Kidney (tissue), 14 donors: ENCODE data around the gene MINDY1. TPM values are rescaled to one million over a fixed set of nuclear protein-coding genes. Genes with fewer than 3 reads are reported as not detected.

Source experiments
- DNase-seq, 5 donors: peaks; one replicate each; pipeline ENCODE4 v3.0.0-alpha.2; 2013 to 2020
- FAIRE-seq: peaks from 2 replicates; lab custom pipeline; 2012; peaks lifted over from hg19 to GRCh38; lab: Jason Lieb, UNC
- H3K27ac ChIP-seq, 2 donors: one replicate each; pipeline ENCODE4 v1.7.0; 2013; ENCODE audit warnings: low read depth in 2 of 2, low read length in 2 of 2, inconsistent platforms in 1 of 2
- H3K27me3 ChIP-seq: one replicate; pipeline ENCODE4 v1.7.1; 2013; ENCODE audit warnings: low read length, inconsistent platforms; ENCODE audit not compliant: control insufficient read depth, insufficient read depth
- H3K36me3 ChIP-seq, 3 donors: one replicate each; pipeline versions ENCODE4 v1.7.0 to v1.7.1; 2013; ENCODE audit warnings: low read length in 3 of 3, control low read depth in 1 of 3, inconsistent platforms in 1 of 3; ENCODE audit not compliant: insufficient read depth in 3 of 3, control insufficient read depth in 2 of 3
- H3K4me1 ChIP-seq, 3 donors: one replicate each; pipeline versions ENCODE4 v1.7.0 to v1.7.1; 2013; ENCODE audit warnings: low read length in 3 of 3, inconsistent platforms in 1 of 3, low read depth in 1 of 3; ENCODE audit not compliant: control insufficient read depth in 2 of 3, insufficient read depth in 2 of 3
- H3K4me3 ChIP-seq, 3 donors: one replicate each; pipeline versions ENCODE4 v1.7.0 to v1.8.1; 2013; ENCODE audit warnings: low read length in 3 of 3, control low read depth in 1 of 3, inconsistent platforms in 1 of 3
- H3K9ac ChIP-seq, 3 donors: one replicate each; pipeline versions ENCODE4 v1.7.0 to v1.7.1; 2013; ENCODE audit warnings: low read length in 3 of 3, control low read depth in 1 of 3, inconsistent platforms in 1 of 3
- H3K9me3 ChIP-seq, 3 donors: one replicate each; pipeline versions ENCODE4 v1.7.0 to v1.7.1; 2013; ENCODE audit warnings: low read length in 3 of 3, control low read depth in 1 of 3, inconsistent platforms in 1 of 3; ENCODE audit not compliant: control insufficient read depth in 2 of 3, insufficient read depth in 1 of 3
- intact Hi-C: fragments of 100-400 bp; cut with DNase I; formaldehyde crosslinking; loops from one replicate; pipeline ENCODE4 v1.11.1; 2022
- polyA plus RNA-seq: library from polyadenylated mRNA; stranded (reverse); fragments of 350-450 nt; fragmentation: Illumina TruSeq; extraction: RNeasy Lipid Tissue Mini Kit (QIAGEN cat#74804); gene quantifications from one replicate; pipeline ENCODE4 v1.2.3, GENCODE V29; 2014; ENCODE audit warnings: low read depth, low replicate concordance; ENCODE audit not compliant: insufficient read depth
- total RNA-seq: library from RNA; stranded (reverse); fragmentation: NEBNext Ultra II Directional; extraction: Animal tissue kit (Norgen Biotek cat#: 25700); gene quantifications from one replicate; pipeline ENCODE4 v1.2.1, GENCODE V29; 2021
- TF ChIP-seq, protein P1 (sequence below): IDR thresholded peaks from 3 replicates; pipeline ENCODE4 v1.5.1; 2012; ENCODE audit warnings: mild to moderate bottlenecking, moderate library complexity, borderline replicate concordance; ENCODE audit not compliant: insufficient read depth; ENCODE audit errors: extremely low read depth
- donor health status: control.
- donor health status: control.
- donor health status: control.
- donor health status: control.
- donor health status: control.
- donor health status: DM: yes; HTN: yes; CAD: no.
- donor health status: Normal renal cell carcinoma (clear cell type).

The MINDY1 gene
- total and polyA plus RNA-seq, 2 donors from 2014 or later = 33.5 to 35.1 TPM

GRCh38 chr1:150973258-150973835 is 33.4 kb downstream of the MINDY1 start:
- Histone ChIP-seq H3K27me3 (no peaks in the 10 kb centered on the region), H3K27ac (peak overlapping the region; percentile 77 to 94), H3K4me1 (peaks cover 4 to 51% (median 44%) of the 10 kb centered on the region in 3 donors), H3K9me3 (no peaks in the 10 kb centered on the region), H3K9ac (peak overlapping the region; percentile 77 to 96 (median 95)), H3K36me3 (peaks cover 0 to 6% (median 5%) of the 10 kb centered on the region in 3 donors), H3K4me3 (peak overlapping the region; percentile 76 to 94 (median 92))
- intact Hi-C loops = no loop called here
- FAIRE-seq = no peak
- DNase-seq = peak in 2 of 5 donors; percentile 25 to 31
- TF ChIP-seq, protein P1, sequence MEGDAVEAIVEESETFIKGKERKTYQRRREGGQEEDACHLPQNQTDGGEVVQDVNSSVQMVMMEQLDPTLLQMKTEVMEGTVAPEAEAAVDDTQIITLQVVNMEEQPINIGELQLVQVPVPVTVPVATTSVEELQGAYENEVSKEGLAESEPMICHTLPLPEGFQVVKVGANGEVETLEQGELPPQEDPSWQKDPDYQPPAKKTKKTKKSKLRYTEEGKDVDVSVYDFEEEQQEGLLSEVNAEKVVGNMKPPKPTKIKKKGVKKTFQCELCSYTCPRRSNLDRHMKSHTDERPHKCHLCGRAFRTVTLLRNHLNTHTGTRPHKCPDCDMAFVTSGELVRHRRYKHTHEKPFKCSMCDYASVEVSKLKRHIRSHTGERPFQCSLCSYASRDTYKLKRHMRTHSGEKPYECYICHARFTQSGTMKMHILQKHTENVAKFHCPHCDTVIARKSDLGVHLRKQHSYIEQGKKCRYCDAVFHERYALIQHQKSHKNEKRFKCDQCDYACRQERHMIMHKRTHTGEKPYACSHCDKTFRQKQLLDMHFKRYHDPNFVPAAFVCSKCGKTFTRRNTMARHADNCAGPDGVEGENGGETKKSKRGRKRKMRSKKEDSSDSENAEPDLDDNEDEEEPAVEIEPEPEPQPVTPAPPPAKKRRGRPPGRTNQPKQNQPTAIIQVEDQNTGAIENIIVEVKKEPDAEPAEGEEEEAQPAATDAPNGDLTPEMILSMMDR = no peak

DNA sequence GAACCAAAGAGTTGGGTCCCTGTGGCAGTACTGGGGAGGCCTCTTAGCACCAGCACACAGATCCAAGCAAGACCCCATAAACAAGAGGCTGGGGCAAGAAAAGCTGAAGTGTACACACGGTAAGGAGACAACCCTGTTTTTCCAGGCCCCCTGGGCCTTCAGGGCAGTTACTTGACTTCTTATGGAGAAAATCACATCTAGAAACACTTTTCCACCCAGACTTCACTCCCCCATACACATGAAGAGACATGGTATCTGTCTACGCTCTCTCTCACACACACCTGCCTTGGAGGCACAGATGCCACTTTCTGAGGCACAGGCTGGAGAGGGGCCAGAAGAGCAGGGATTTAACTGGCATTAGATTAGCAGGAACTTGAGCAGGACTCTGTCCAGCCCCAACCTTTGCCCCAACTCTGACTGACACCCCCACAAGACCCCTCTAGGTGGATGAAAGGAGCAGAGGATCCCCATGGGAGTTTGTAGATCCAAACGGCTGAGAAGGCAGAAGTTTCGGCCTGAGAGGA is 34.2 kb downstream of the MINDY1 start:
- FAIRE-seq (no peak), DNase-seq (no peak)
- intact Hi-C loops = no loop called here
- peak overlapping the region in 2 of 3 donors; percentile 92 to 94 for H3K4me3 ChIP-seq
- no peaks in the 10 kb centered on the region for H3K9me3 ChIP-seq
- no peaks in the 10 kb centered on the region for H3K27me3 ChIP-seq
- H3K27ac ChIP-seq = peak overlapping the region; percentile 77 to 94
- peaks cover 0 to 15% (median 13%) of the 10 kb centered on the region in 3 donors for H3K36me3 ChIP-seq
- peak overlapping the region in 2 of 3 donors; percentile 54 to 95 for H3K9ac ChIP-seq
- TF ChIP-seq, protein P1 = no peak
- peaks cover 4 to 49% (median 42%) of the 10 kb centered on the region in 3 donors for H3K4me1 ChIP-seq

- FAIRE-seq (no peak), DNase-seq (peak in 2 of 5 donors; percentile 37 to 42)
- peak overlapping the region; percentile 77 to 94 for H3K27ac ChIP-seq
- H3K36me3 ChIP-seq = peaks cover 2 to 22% (median 20%) of the 10 kb centered on the region in 3 donors
- TF ChIP-seq, protein P1 = no peak
- H3K27me3 ChIP-seq = no peaks in the 10 kb centered on the region
- intact Hi-C loops = no loop called here
- peaks cover 4 to 45% (median 35%) of the 10 kb centered on the region in 3 donors for H3K4me1 ChIP-seq
- H3K4me3 ChIP-seq = peak overlapping the region; percentile 28 to 94 (median 92)
- peak overlapping the region in 2 of 3 donors; percentile 33 to 54 for H3K9ac ChIP-seq
- H3K9me3 ChIP-seq = no peaks in the 10 kb centered on the region
Measured at GRCh38 chr1:150971583-150972416, 34.9 kb downstream of the MINDY1 start.
